ENCODE measurements around the gene TOR1AIP2. TPM values are rescaled to one million over a fixed set of nuclear protein-coding genes. Genes with fewer than 3 reads are reported as not detected.

The TOR1AIP2 gene
- total RNA-seq, 1 donor, result 141 TPM

GRCh38 chr1:179888071-179888470, 10.5 kb upstream of the TOR1AIP2 start:
- TF ChIP-seq, protein P1, sequence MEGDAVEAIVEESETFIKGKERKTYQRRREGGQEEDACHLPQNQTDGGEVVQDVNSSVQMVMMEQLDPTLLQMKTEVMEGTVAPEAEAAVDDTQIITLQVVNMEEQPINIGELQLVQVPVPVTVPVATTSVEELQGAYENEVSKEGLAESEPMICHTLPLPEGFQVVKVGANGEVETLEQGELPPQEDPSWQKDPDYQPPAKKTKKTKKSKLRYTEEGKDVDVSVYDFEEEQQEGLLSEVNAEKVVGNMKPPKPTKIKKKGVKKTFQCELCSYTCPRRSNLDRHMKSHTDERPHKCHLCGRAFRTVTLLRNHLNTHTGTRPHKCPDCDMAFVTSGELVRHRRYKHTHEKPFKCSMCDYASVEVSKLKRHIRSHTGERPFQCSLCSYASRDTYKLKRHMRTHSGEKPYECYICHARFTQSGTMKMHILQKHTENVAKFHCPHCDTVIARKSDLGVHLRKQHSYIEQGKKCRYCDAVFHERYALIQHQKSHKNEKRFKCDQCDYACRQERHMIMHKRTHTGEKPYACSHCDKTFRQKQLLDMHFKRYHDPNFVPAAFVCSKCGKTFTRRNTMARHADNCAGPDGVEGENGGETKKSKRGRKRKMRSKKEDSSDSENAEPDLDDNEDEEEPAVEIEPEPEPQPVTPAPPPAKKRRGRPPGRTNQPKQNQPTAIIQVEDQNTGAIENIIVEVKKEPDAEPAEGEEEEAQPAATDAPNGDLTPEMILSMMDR (IDR thresholded peaks at IDR 0.05; ENCODE audit: insufficient read depth, low read length), result no peak
- no peak overlapping the region for H3K4me3 ChIP-seq (ENCODE audit: low read depth, low read length)
- DNase-seq (ENCODE audit: low read depth), result no peak

DNA sequence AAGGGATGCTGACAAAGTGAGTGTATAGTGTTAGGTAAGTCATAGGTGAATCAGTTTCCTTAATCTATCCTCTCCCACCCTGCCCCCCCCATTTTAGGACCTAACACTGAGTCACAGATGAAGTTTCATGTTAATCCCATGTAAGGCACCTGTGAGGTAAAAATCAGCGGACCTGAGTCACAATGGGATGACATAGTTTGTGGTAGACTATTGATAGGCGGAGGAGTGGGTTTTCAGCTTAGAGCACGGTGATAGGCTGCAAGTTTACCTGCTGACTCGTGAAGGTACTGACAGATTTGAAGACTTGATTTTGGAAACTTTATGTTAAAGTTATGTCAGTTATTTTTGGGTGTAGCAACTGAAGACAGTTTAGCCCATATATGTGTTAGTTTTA, 6.1 kb upstream of the TOR1AIP2 start:
- TF ChIP-seq, protein P1 (IDR thresholded peaks at IDR 0.05; ENCODE audit: insufficient read depth, low read length), result no peak
- peak; percentile 5 for DNase-seq (ENCODE audit: low read depth)
- H3K4me3 ChIP-seq (ENCODE audit: low read depth, low read length), result peak overlapping the region; percentile 90

GRCh38 chr1:179883040-179883744, 5.6 kb upstream of the TOR1AIP2 start:
- peak overlapping the region; percentile 90 for H3K4me3 ChIP-seq (ENCODE audit: low read depth, low read length)
- no peak for DNase-seq (ENCODE audit: low read depth)
- TF ChIP-seq, protein P1 (IDR thresholded peaks at IDR 0.05; ENCODE audit: insufficient read depth, low read length), result no peak

- DNase-seq (ENCODE audit: low read depth), result peak; percentile 97
These were observed 4.8 kb upstream of the TOR1AIP2 start, which contains the start of gene TOR1AIP1 for GRCh38 chr1:179882253-179883039. TOR1AIP1 (plus strand) TSS chr1:179882285; CDS start chr1:179882503, 218 bp downstream.

DNA sequence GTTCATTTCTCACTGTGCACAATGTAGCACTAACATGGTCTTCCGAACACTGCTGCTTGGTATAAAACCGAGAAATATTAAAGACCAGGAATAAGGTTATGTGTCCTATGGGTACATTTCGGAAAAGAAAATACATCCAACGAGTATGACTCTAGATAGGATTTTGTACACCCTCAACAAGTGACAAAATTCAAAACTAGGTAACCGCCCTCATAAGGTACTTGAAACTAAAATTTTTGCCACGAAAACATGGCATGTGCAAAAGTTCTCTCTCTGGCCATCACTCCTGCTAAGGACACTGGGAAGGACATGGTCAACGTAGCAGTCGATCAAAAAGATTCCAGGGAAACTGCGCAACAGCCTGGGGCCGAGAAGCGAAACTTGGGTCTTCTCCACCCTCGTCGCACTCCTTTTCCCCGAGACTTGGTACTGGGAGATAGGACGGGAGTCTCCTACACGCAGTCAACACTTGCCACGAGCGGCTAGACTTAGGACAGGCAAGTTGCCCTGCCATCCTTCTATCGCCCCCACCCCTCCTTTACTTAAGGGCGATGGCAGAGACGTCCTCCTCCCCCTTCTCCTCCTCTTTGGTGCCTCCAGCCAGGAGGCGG, 4.1 kb upstream of the TOR1AIP2 start:
- TF ChIP-seq, protein P1 (IDR thresholded peaks at IDR 0.05; ENCODE audit: insufficient read depth, low read length), result no peak
- DNase-seq (ENCODE audit: low read depth), result peak; percentile 96
- H3K4me3 ChIP-seq (ENCODE audit: low read depth, low read length), result peak overlapping the region; percentile 90

More at GRCh38 chr1:179882253-179883039, 4.8 kb upstream of the TOR1AIP2 start, which contains the start of gene TOR1AIP1:
- H3K4me3 ChIP-seq (ENCODE audit: low read depth, low read length), result peak within 1 kb of the TSS; percentile 90
- TF ChIP-seq, protein P1 (IDR thresholded peaks at IDR 0.05; ENCODE audit: insufficient read depth, low read length), result peak; percentile 57

- H3K4me3 ChIP-seq (ENCODE audit: low read depth, low read length), result no peak overlapping the region
- DNase-seq (ENCODE audit: low read depth), result no peak
- TF ChIP-seq, protein P1 (IDR thresholded peaks at IDR 0.05; ENCODE audit: insufficient read depth, low read length), result no peak
These were observed 2.2 kb upstream of the TOR1AIP2 start for GRCh38 chr1:179879797-179880196.
